ENCODE measurements around the gene TLK1. TPM values are rescaled to one million over a fixed set of nuclear protein-coding genes. Genes with fewer than 3 reads are reported as not detected.

The TLK1 gene
- total and polyA plus RNA-seq, 2 experiments from 2014 or later = 41.2 to 45.0 TPM

- no peaks in the 10 kb centered on the region for H3K4me1 ChIP-seq (ENCODE audit: insufficient read depth)
Measured at GRCh38 chr2:170953941-170954340, 206.8 kb downstream of the TLK1 start.

More at GRCh38 chr2:170953941-170954340, 206.8 kb downstream of the TLK1 start:
- no peaks in the 10 kb centered on the region for H3K4me1 Mint-ChIP-seq
- Histone ChIP-seq H3F3A (replicated peaks; ENCODE audit: low read depth) (0 out of 2 replicates have a peak, but pooled peaks cover 8% of the 10 kb centered on the region), H3K9me2 (ENCODE audit: insufficient read depth) (no peaks in the 10 kb centered on the region), H3K27ac (ENCODE audit: low read depth) (no peak overlapping the region), H3K27me3 (ENCODE audit: insufficient read depth) (no peaks in the 10 kb centered on the region), H2AFZ (no peak overlapping the region), H3K79me2 (replicated peaks; ENCODE audit: insufficient read depth) (no peaks in the 10 kb centered on the region), H3K36me3 (ENCODE audit: insufficient read depth) (peaks cover 82% of the 10 kb centered on the region), H3K4me3 (no peak overlapping the region), H3K4me2 (no peak overlapping the region), H4K20me1 (replicated peaks; ENCODE audit: insufficient read depth) (peaks cover 8% of the 10 kb centered on the region)
- TF ChIP-seq ZNF331 (CRISPR knock-in tag; IDR thresholded peaks at IDR 0.05; ENCODE audit: low read depth) (no peak), JUNB (IDR thresholded peaks at IDR 0.05; ENCODE audit: unreplicated experiment) (no peak), REST (IDR thresholded peaks at IDR 0.05; ENCODE audit: unreplicated experiment) (no peak), CTCF (conservative IDR thresholded peaks at IDR 0.05; ENCODE audit: low read depth in 2 of 2) (no peak), NANOG (IDR thresholded peaks at IDR 0.05; ENCODE audit: borderline replicate concordance) (no peak), CREB1 (CRISPR knock-in tag; IDR thresholded peaks at IDR 0.05; ENCODE audit: low read depth) (no peak), ZNF114 (CRISPR knock-in tag; IDR thresholded peaks at IDR 0.05) (no peak), STAT1 (IDR thresholded peaks at IDR 0.05; ENCODE audit: unreplicated experiment) (no peak), POLR2AphosphoS5 (IDR thresholded peaks at IDR 0.05; ENCODE audit: low read depth) (no peak), EZH2phosphoT487 (IDR thresholded peaks at IDR 0.05; ENCODE audit: unreplicated experiment) (no peak), EZH2 (IDR thresholded peaks at IDR 0.05; ENCODE audit: low read depth, unreplicated experiment) (no peak), ZNF462 (CRISPR knock-in tag; IDR thresholded peaks at IDR 0.05) (no peak)
- H3K36me3 Mint-ChIP-seq (ENCODE audit: low read depth) = peaks cover 84% of the 10 kb centered on the region
- no peak overlapping the region for H3K4me3 Mint-ChIP-seq
- ATAC-seq = no peak
- no peak for DNase-seq (ENCODE audit: low spot score)
- H3K27ac Mint-ChIP-seq = no peak overlapping the region
- no peaks in the 10 kb centered on the region for H3K9me3 Mint-ChIP-seq
- H3K27me3 Mint-ChIP-seq (ENCODE audit: insufficient read depth, low read depth, poor library complexity) = no peaks in the 10 kb centered on the region
